NCI-H1092 treated with DMSO at 0.1 percent for 48 hours (cell line): ENCODE measurements around the gene APOL4.
A peak's percentile ranks its signal among the peaks of the same experiment; 100 is the strongest.
"Not testable (repeated sequence)": the region's sequence is repeated elsewhere in the genome, so short reads cannot be mapped to it uniquely, and the experiment has no call there.

Experiments used
- DNase-seq: peaks from one replicate; lab custom pipeline; 2025; lab: John Stamatoyannopoulos, UW

Gene APOL4

GRCh38 chr22:36153501-36154422, 47.8 kb downstream of the APOL4 start:
- no peak for DNase-seq

- DNase-seq: not testable (repeated sequence)
These were observed 48.8 kb downstream of the APOL4 start for GRCh38 chr22:36152821-36153220.

DNA sequence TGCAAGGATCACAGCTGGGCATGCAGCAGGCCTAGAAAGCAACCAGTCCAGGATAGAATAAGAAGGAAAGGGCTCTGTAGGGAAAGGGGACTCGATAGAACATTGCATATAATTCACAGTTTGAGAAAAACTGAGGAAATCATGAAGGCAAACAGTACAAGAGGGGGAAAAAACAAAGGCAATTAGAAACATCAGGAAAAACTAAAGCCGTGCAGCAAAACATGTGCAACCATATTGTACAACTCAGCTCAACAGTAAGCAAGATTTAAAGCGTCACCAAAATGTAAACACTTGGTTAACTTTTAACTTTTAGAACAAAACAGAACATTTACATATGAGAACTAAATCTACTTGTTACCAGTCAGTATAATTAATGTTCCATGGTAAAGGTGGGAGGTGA, 49.5 kb downstream of the APOL4 start:
- DNase-seq: no peak

DNA sequence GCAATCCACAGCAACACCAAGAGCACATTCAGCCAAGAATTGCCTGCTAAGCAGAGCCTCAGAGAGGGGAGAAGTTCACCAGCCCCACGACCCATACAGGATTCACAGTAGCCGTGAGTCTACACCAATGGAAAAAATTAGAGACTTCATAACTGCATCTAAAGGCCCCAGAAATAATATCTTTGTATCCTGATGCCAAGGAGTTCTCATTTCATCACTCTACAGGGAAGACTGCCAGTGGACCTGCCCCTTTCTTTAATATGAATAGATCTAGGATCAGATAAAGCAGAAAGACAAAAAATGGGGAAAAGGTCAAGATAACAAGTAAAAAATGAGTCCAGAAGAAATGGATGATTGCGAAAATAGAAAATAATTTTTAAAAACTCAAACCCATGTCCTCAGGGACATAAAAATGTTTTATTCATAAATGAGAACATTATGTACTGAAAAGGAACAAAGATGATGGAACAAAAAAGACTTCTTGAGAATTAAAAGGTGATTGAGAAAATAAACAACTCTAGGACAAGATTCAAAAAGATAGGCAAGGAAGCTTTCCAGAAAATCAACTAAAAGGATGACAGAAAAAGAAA, 50.5 kb downstream of the APOL4 start:
- DNase-seq: no peak

GRCh38 chr22:36149441-36149840, 52.2 kb downstream of the APOL4 start:
- no peak for DNase-seq

DNA sequence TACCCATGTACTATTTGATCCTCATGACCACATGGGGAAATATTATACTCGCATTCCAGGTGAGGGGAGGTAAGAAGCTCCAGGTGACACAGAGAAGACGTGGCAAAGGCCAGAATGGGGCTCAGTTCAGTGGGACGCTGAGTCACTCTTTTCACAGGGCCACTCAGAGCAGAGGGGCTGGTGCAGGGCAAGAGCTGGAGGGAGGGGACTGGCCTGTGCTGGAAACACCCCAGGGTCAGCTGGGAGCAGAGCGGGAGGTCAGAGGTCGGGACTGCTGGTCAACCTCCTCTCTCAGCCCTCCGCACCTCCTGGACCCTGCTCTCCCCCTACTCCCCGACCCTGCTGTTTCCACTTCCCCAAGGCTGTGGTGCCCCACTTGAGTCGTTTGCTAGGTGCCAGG, 53.2 kb downstream of the APOL4 start:
- DNase-seq: no peak

- DNase-seq: no peak
These were observed 54.3 kb downstream of the APOL4 start for GRCh38 chr22:36147196-36147791.

- DNase-seq: no peak
These were observed 55.7 kb downstream of the APOL4 start for GRCh38 chr22:36145881-36146280.

- DNase-seq: peak; percentile 43
These were observed 56.6 kb downstream of the APOL4 start for GRCh38 chr22:36144886-36145541.

DNA sequence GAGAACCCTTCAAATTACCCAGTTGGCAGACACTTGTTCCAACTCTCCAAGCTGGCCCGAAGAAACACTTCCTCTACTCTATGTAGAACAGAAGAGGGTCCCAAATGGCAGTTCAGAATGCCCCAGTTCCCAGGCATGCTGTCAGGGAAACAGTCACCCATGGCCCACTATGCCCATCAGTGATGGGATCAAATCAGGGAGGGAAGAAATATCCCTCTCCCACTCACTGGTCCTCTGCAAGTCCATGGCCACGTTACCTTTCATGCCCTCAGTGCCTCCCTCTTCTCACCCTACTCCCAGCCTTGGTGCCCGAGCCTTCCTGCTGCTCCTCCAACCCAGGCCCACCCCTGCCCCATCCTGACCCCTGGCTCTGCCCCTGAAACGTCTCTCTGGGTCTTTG, 57.7 kb downstream of the APOL4 start:
- no peak for DNase-seq

- no peak for DNase-seq
These were observed 58.4 kb downstream of the APOL4 start for GRCh38 chr22:36143066-36143815.

DNA sequence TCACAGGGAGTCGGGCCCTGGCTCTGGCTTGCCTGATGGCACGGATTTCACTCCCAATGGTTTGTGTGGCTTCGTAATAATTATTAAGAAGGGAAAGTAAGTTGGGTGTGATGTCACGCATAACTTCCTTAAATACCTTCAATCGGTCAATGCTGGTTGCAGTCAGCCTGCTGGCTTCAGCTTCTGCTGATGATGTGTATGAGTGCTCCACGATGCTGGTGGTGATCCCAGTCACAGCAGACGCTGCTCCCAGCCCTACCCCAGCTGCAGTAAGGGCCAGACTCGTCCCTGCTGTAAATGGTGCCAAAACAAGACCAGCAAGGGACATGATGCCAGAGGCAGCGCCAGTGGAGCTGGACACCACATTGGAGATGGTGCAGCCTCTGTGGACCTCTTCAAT, 60.1 kb downstream of the APOL4 start:
- DNase-seq: no peak
